ENCODE measurements around the gene MSH4.

MSH4 gene

DNA sequence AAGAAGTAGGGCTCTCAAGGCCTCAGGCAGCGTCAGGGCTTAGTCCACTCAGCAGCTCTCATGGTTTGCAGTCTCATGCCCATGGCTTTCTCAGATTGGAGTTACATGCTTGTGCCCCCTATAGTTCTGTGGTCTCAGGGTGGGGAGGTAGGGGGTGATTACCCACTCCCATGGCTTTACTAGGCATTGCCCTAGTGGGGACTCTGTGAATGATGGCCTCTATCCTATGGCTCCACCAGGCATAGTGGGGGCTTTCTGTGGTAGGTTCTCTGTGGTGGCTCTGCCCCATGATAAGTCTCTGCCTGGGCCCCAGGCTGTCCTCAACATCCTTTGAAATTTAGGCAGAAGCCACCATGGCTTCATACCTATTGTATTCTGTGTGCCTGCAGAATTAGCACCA lies 48.9 kb downstream of the MSH4 start:
- no peak overlapping the region for H3K4me3 ChIP-seq (replicated peaks; ENCODE audit: low read depth, low read length)
- TF ChIP-seq, protein P1, sequence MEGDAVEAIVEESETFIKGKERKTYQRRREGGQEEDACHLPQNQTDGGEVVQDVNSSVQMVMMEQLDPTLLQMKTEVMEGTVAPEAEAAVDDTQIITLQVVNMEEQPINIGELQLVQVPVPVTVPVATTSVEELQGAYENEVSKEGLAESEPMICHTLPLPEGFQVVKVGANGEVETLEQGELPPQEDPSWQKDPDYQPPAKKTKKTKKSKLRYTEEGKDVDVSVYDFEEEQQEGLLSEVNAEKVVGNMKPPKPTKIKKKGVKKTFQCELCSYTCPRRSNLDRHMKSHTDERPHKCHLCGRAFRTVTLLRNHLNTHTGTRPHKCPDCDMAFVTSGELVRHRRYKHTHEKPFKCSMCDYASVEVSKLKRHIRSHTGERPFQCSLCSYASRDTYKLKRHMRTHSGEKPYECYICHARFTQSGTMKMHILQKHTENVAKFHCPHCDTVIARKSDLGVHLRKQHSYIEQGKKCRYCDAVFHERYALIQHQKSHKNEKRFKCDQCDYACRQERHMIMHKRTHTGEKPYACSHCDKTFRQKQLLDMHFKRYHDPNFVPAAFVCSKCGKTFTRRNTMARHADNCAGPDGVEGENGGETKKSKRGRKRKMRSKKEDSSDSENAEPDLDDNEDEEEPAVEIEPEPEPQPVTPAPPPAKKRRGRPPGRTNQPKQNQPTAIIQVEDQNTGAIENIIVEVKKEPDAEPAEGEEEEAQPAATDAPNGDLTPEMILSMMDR (IDR thresholded peaks at IDR 0.05; ENCODE audit: low read length, missing control alignments) = no peak
- DNase-seq (ENCODE audit: low read depth) = no peak

DNA sequence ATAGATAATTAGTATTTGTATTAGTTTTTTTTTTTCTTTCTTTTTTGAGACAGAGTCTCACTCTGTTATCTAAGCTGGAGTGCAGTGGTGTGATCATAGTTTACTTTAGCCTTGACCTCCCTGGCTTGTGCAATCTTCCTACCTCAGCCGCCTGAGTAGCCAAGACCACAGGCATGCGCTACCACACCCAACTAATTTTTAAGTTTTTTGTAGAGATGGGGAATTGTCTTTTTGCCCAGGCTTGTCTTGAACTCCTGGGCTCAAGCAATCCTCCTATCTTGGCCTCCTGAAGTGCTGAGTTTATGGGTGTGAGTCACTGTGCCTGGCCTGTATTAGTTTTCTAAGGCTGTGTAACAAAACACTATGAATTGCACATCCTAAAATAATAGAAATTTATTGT lies 58.3 kb downstream of the MSH4 start:
- DNase-seq (ENCODE audit: low read depth) = peak; percentile 50
- TF ChIP-seq, protein P1 (IDR thresholded peaks at IDR 0.05; ENCODE audit: low read length, missing control alignments) = no peak
- H3K4me3 ChIP-seq (replicated peaks; ENCODE audit: low read depth, low read length) = no peak overlapping the region

DNA sequence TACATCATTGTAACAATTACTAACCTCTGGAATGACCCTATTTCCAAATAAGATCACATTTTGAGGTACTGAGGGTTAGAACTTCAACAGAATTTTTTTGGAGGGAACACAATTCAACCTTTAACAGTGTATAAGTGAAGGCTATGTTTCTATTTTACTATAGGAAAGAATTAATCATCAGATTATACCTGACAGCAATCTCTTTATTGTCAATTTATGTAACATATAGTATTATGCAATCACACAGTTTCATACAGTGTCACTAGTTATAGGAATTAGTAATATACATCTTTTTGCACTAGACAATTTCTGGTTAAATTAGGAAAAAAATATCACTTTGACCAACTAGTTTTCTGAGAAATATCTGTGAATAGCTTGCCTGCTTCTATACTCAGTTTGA lies 59.1 kb downstream of the MSH4 start:
- TF ChIP-seq, protein P1 (IDR thresholded peaks at IDR 0.05; ENCODE audit: low read length, missing control alignments) = no peak
- H3K4me3 ChIP-seq (replicated peaks; ENCODE audit: low read depth, low read length) = no peak overlapping the region
- no peak for DNase-seq (ENCODE audit: low read depth)

DNA sequence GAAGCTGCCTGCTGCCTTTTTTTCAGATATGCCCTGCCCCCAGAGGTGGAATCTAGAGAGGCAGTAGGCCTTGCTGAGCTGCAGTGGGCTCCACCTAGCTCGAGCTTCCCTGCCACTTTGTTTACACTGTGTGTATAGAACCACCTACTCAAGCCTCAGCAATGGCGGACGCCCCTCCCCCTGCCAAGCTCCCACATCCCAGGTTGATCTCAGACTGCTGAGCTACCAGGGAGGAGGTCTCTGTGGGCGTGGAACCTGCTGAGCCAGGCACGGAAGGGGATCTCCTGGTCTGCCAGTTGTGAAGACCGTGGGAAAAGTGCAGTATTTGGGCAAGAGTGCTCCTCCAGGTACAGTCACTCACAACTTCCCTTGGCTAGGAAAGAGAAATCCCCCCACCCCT lies 65.1 kb downstream of the MSH4 start:
- no peak overlapping the region for H3K4me3 ChIP-seq (replicated peaks; ENCODE audit: low read depth, low read length)
- no peak for DNase-seq (ENCODE audit: low read depth)
- TF ChIP-seq, protein P1 (IDR thresholded peaks at IDR 0.05; ENCODE audit: low read length, missing control alignments) = no peak

DNA sequence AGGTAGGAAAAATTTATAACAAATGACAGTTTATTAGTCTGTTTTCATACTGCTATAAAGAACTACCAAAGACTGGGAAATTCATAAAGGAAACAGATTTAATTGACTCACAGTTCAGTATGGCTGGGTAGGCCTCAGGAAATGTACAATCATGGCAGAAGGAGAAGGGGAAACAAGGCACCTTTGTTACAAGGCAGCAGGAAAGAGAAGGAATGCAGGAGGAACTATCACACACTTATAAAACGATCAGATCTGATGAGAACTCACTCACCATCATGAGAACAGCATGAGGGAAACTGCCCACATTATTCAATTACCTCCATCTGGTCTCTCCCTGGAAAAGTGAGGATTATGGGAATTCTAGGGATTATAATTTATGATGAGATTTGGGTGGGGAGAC lies 74.3 kb downstream of the MSH4 start:
- DNase-seq (ENCODE audit: low read depth) = no peak
- TF ChIP-seq, protein P1 (IDR thresholded peaks at IDR 0.05; ENCODE audit: low read length, missing control alignments) = no peak
- H3K4me3 ChIP-seq (replicated peaks; ENCODE audit: low read depth, low read length) = no peak overlapping the region

DNA sequence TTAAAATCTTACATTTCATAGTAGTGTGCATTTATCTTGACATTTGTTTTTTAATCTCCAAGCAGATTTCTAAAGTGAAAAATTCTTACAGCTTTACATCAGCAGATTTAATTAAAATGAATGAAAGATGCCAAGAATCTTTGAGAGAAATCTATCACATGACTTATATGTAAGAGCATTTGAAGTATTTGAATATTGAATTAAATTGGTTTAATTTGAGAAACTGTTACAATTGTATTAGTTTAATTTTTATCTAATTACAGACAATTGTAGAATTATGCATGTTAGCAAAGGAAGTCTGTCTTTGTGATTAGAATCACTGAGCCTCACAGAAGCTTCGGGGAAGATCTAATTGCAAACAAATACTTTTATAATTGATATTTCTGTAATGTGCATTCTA lies 83.3 kb downstream of the MSH4 start:
- no peak overlapping the region for H3K4me3 ChIP-seq (replicated peaks; ENCODE audit: low read depth, low read length)
- DNase-seq (ENCODE audit: low read depth) = no peak
- TF ChIP-seq, protein P1 (IDR thresholded peaks at IDR 0.05; ENCODE audit: low read length, missing control alignments) = no peak

DNA sequence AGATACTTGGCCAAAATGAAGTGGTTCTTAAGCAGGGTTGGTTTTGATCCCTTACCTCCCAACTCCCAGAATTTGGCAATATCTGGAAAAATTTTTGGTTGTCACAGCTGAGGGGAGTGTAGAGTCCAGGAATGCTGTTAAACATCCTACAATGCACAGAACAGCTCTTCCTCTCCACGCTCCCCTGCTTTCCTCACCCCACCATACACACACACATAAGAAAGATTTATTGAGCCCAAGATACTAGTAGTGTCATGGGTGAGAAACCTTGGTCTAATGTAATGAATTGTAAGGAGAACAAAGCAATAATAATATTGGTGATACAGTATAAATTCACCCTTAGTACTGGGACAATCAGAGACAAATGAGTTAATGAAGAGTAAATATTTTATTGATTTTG lies 87.8 kb downstream of the MSH4 start:
- no peak overlapping the region for H3K4me3 ChIP-seq (replicated peaks; ENCODE audit: low read depth, low read length)
- TF ChIP-seq, protein P1 (IDR thresholded peaks at IDR 0.05; ENCODE audit: low read length, missing control alignments) = no peak
- no peak for DNase-seq (ENCODE audit: low read depth)
